HFFc6 (cell line): ENCODE data around the gene PPP1R9A. TPM values are rescaled to one million over a fixed set of nuclear protein-coding genes. Genes with fewer than 3 reads are reported as not detected.

ENCODE experiments used
- DNase-seq: peaks from one replicate; pipeline ENCODE4 v3.0.0-alpha.2; 2018
- H3K27ac Mint-ChIP-seq: 2 replicates; pipeline ENCODE4 v1.8.0; 2020; ENCODE audit warnings: mild to moderate bottlenecking, mixed read lengths
- H3K27me3 Mint-ChIP-seq: 2 replicates; pipeline ENCODE4 v1.8.0; 2021; ENCODE audit warnings: mild to moderate bottlenecking, moderate library complexity, mixed read lengths; ENCODE audit not compliant: insufficient read depth
- H3K36me3 Mint-ChIP-seq: 2 replicates; pipeline ENCODE4 v1.8.0; 2021; ENCODE audit warnings: low read depth, mixed read lengths
- H3K4me1 Mint-ChIP-seq: 2 replicates; pipeline ENCODE4 v1.8.0; 2020; ENCODE audit warnings: low read depth, mixed read lengths
- H3K4me3 Mint-ChIP-seq: 2 replicates; pipeline ENCODE4 v1.8.0; 2020; ENCODE audit warnings: mild to moderate bottlenecking, moderate library complexity, mixed read lengths
- H3K9me3 Mint-ChIP-seq: 2 replicates; pipeline ENCODE4 v1.8.0; 2020; ENCODE audit warnings: mild to moderate bottlenecking, mixed read lengths
- total RNA-seq, 6 experiments: library from RNA; stranded (reverse); fragmentation: NEBNext Ultra II Directional; extraction: Animal tissue kit (Norgen Biotek cat#: 25700); gene quantifications; 2 replicates in 1 of 6; 3 replicates in 5 of 6; pipeline ENCODE4 v1.2.3, GENCODE V29; 2021
- TF ChIP-seq, protein P1 (sequence below): fragments of 200-600 bp; sonication (generic); IDR thresholded peaks from 2 replicates; pipeline ENCODE4 v1.5.0; 2021; ENCODE audit warnings: antibody characterized with exemption, mild to moderate bottlenecking

Gene PPP1R9A
- total RNA-seq, 6 experiments from 2014 or later: not detected

DNA sequence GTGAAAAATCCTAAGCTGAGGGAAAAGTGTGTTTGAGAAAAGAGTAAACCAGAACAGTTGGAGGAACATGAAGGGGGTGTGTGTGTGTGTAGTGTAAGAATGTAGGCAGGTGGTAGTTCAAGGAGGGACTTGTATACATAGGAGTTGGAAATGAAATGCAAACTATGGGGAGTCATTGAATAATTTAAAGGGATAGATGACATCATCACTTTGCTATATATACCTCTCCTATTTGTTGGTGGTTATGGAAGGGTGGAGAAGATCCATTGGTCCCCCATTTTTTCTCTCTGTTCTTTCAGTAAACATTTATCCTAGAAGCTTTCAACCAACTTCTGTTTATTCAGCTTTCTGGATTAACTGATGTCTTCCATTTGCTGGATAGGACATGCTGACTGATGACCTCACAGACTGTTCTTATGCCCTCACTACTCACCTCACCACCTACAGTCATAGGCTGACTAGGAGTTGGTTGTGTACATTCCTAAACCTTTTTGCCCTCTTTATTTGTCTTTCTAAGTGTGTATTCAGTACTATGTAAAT lies 20.8 kb downstream of the PPP1R9A start:
- no peaks in the 10 kb centered on the region for H3K9me3 Mint-ChIP-seq

DNA sequence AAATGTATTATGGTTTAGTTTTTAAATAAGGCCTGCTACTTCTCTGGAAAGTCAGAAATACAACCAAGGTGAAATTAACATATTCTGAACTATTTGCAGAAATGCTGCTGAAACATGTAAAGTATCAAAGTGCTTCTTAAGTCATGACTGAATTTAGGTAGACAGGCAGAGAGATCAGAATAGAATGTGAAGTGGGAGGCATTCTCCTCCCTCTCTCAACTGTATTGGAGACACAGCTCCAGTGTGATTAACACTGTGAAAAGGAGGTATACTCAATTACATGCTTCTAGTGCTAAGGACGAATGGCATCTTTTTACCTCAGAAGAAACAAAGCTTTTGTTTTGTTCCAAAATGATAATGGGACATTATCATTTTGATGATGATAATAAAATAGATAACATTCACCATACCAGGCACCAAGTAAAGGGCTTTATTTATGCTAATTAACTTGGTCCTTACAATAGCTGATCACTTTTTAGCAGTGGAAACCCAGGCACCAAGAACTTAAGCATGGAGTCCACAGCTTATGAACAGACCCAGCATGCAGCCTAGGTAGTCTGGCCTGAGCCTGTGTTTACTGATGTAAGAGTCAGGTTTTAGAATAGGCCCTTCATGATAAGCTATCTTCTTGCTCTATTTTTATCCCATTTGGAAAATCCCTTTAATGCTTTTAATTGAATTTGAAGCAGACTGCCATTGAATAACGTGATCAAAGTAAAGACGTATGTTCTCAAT lies 26.0 kb downstream of the PPP1R9A start:
- Mint-ChIP-seq H3K4me3 (no peak overlapping the region), H3K4me1 (no peaks in the 10 kb centered on the region), H3K27me3 (peaks cover 2% of the 10 kb centered on the region; the same call in 1 of the 2 replicates), H3K27ac (no peak overlapping the region), H3K36me3 (no peaks in the 10 kb centered on the region), H3K9me3 (no peaks in the 10 kb centered on the region)
- DNase-seq: no peak
- TF ChIP-seq, protein P1, sequence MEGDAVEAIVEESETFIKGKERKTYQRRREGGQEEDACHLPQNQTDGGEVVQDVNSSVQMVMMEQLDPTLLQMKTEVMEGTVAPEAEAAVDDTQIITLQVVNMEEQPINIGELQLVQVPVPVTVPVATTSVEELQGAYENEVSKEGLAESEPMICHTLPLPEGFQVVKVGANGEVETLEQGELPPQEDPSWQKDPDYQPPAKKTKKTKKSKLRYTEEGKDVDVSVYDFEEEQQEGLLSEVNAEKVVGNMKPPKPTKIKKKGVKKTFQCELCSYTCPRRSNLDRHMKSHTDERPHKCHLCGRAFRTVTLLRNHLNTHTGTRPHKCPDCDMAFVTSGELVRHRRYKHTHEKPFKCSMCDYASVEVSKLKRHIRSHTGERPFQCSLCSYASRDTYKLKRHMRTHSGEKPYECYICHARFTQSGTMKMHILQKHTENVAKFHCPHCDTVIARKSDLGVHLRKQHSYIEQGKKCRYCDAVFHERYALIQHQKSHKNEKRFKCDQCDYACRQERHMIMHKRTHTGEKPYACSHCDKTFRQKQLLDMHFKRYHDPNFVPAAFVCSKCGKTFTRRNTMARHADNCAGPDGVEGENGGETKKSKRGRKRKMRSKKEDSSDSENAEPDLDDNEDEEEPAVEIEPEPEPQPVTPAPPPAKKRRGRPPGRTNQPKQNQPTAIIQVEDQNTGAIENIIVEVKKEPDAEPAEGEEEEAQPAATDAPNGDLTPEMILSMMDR: no peak

More for the DNA sequence above, 20.8 kb downstream of the PPP1R9A start:
- H3K36me3 Mint-ChIP-seq: no peaks in the 10 kb centered on the region
- no peak overlapping the region for H3K27ac Mint-ChIP-seq
- H3K4me3 Mint-ChIP-seq: no peak overlapping the region
- no peaks in the 10 kb centered on the region for H3K4me1 Mint-ChIP-seq
- peaks cover 2% of the 10 kb centered on the region; the same call in 1 of the 2 replicates for H3K27me3 Mint-ChIP-seq
- TF ChIP-seq, protein P1: no peak
- DNase-seq: no peak

DNA sequence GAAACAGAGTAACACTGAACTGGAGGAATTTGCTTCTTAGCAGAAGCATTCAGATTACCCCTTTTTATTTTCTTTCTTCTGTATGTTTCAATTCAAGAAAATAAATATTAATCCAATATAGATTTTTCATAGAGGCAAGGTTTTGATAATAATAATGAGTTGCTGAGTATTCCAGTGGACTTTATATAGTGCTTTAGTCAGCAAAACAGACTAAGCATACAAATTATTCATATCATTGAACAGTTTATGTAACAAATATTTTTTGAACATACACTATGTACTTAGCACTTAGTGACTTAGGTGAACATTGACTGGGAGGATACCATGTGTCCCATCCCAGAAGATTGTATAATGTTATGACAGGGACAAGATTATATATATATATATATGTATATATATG lies 32.0 kb downstream of the PPP1R9A start:
- no peaks in the 10 kb centered on the region for H3K9me3 Mint-ChIP-seq
- H3K4me1 Mint-ChIP-seq: no peaks in the 10 kb centered on the region
- no peaks in the 10 kb centered on the region for H3K36me3 Mint-ChIP-seq
- TF ChIP-seq, protein P1: no peak
- no peak overlapping the region for H3K27ac Mint-ChIP-seq
- H3K4me3 Mint-ChIP-seq: no peak overlapping the region
- H3K27me3 Mint-ChIP-seq: no peaks in the 10 kb centered on the region
- DNase-seq: no peak

DNA sequence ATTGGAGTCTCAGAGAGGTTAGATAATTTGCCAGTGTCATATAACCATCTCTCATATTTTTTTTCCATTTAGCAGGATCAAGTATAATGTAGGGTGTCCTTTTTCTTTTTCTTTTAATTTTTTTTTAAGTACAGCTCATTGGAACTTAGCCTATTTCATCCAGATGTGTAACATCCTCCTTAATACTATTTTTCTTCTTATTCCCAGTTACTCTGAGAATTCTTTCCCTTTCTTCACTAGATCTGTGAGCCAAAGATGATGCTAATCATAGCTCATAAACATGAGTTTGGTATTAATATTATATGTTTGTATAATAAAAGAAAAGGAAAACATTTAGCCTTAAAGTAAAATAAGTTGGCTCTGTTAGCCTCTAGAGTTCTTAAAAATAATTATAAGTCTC lies 32.8 kb downstream of the PPP1R9A start:
- no peak overlapping the region for H3K4me3 Mint-ChIP-seq
- H3K27me3 Mint-ChIP-seq: no peaks in the 10 kb centered on the region
- H3K27ac Mint-ChIP-seq: no peak overlapping the region
- H3K9me3 Mint-ChIP-seq: no peaks in the 10 kb centered on the region
- DNase-seq: no peak
- TF ChIP-seq, protein P1: no peak
- no peaks in the 10 kb centered on the region for H3K4me1 Mint-ChIP-seq
- no peaks in the 10 kb centered on the region for H3K36me3 Mint-ChIP-seq

DNA sequence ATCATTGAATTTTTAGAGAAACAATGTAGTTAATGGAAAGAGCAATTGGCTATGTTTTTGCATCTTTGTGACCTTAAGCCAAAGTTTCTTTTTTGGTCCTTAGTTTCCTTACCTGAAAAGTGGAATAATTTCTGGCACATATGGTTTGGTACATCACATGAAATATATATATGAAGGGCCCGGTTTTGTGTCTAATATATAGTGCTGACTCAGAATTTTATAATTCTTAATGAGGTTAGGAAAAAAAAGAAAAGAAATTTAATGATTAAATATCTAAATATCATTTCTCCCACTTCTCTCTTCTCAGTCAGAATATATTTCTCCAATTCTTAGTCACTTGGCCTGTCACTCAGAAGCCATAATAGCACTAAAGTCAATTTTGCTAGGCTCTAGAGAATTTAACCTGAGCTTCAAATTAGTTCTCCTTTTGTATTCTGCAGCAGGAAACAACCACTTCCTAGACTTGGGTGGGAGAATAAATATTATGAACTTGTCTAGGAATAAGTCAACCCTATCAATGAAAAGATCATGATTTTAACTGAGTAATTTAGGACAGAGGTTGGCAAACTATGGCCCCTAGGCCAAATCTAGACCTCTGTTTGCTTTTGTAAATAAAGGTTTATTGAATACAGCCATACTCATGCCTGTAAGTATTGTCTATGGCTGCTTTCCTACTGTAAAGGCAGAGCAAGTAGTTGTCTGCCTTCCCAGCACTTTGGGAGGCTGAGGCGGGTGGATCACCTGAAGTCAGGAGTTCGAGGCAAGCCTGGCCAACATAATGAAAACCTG lies 34.6 kb downstream of the PPP1R9A start:
- no peaks in the 10 kb centered on the region for H3K27me3 Mint-ChIP-seq
- TF ChIP-seq, protein P1: no peak
- H3K36me3 Mint-ChIP-seq: no peaks in the 10 kb centered on the region
- no peak overlapping the region for H3K27ac Mint-ChIP-seq
- no peak overlapping the region for H3K4me3 Mint-ChIP-seq
- DNase-seq: no peak
- no peaks in the 10 kb centered on the region for H3K9me3 Mint-ChIP-seq
- H3K4me1 Mint-ChIP-seq: no peaks in the 10 kb centered on the region
